GM19397 (cell line): ENCODE results near the gene PPP1R12B.
"Not testable (repeated sequence)": the region's sequence is repeated elsewhere in the genome, so short reads cannot be mapped to it uniquely, and the experiment has no call there.

Experiments
- ATAC-seq: cut with Tn5 transposase; IDR thresholded peaks from one replicate; pipeline ENCODE4 v1.9.1; 2021; ENCODE audit warnings: mild to moderate bottlenecking, moderate library complexity; ENCODE audit not compliant: unreplicated experiment

Gene PPP1R12B

DNA sequence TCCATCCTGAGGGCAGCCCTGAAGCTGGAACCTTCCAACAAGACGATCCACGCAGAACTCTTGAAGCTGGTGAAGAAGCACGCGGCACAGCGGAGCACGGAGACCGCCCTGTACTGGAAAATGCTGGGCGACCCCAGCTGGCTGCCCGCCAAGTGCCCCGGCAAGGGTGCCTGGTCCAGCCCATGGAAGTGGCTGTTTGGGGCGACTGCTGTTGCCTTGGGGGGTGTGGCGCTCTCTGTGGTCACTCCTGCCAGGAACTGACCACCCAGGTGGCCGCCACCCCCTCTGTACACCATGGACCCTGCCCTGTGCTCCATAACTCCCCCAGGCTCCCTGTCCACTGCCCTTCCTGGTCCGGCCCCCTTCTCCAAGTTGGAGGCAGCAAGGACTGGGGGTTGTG, 90.8 kb downstream of the PPP1R12B start:
- no peak for ATAC-seq

DNA sequence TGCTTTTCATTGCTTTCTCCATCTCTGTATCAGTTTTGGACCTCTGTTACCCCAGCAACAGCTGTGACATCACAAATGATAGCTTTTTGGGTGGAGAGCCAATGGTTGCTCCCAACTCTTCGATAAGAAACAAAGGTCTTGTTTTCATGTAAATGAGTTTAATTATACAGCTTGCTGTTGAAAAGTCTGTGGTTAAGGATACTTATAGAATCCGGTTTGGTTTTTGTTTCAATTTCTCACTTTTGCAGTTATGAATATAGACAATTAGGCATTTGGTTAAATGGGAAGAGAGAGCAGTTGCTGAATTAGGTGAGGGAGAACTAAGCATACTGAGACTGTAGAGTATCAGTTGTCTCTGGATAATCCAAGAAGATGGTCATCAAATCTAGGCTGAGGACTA, 99.6 kb downstream of the PPP1R12B start:
- not testable (repeated sequence) for ATAC-seq

DNA sequence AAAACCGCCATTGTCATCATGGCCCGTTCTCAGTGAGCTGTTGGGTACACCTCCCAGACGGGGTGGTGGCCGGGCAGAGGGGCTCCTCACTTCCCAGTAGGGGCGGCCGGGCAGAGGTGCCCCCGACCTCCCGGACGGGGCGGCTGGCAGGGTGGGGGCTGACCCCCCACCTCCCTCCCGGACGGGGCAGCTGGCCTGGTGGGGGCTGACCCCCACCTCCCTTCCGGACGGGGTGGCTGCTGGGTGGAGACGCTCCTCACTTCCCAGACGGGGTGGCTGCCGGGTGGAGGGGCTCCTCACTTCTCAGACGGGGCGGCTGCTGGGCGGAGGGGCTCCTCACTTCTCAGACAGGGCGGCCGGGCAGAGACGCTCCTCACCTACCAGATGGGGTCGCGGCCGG, 103.1 kb downstream of the PPP1R12B start:
- not testable (repeated sequence) for ATAC-seq

DNA sequence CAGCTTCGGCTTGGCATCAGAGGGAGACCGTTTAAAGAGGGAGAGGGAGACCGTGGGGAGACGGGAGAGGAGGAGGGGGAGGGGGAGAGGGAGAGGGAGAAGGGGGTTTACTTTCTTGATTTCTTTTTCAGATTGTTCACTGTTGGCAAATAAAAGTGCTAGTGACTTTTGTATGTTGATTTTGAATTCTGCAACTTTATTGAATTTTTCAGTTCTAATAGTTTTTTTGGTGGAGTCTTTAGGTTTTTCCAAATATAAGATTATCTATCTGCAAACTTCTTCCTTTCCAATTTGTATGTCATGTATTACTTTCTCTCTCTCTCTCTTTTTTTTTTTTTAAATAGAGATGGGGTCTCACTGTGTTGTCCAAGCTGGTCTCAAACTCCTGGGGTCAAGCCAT, 104.0 kb downstream of the PPP1R12B start:
- no peak for ATAC-seq

DNA sequence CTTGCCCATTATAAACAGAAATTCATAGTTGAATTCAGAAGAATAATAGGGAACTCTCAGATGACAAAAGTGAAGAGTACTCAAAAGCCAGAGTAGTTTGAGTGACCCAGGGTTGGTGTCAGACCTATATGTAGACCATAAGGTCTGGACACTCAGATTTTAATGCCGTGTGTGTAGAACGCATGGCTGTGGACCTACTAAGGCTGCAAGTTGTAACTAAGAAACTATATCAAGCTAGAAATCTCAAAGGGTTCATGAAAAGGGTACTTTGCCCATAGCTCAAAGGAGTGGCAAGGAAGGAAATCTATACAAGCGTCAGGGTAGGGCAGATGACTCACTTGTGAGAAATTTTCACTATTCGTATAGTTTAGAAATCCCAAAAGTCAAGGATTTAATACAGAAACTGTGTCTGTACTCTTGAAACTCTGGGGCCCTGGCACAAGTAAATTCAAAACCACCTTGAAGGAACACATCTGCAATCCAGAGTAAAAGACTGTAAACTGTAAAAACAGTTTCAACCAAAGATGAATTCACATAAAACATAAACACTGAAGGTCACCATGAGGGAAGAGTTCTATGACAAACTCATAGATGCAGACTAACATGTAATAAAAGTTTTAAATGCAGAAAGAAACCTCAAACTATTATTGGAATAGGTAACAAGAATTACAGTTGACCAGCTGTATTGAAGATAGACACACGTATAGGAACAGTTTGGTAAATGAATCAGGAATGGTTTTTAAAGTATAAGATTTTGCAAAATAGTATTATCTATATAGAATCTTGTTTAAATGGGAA, 108.1 kb downstream of the PPP1R12B start:
- ATAC-seq, result not testable (repeated sequence)

DNA sequence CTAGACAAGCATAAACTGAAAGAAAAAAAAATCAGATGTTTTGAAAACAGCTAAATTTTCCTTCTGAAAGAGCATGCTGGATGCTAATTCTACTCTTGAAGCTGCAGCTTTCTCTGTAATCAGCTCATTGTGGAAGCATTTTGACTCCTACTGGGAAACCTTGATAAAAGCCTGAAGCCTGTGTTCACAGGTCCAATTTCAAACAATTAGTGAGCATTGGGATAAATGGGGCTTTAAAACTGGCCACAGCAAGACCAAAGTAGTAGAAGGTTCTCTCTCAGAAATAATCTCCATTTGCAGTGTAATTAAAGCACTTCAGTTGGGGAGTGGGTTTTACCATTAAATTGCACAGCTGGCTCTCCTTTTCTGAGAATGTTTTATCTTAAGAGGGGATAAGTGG, 110.2 kb downstream of the PPP1R12B start:
- not testable (repeated sequence) for ATAC-seq

DNA sequence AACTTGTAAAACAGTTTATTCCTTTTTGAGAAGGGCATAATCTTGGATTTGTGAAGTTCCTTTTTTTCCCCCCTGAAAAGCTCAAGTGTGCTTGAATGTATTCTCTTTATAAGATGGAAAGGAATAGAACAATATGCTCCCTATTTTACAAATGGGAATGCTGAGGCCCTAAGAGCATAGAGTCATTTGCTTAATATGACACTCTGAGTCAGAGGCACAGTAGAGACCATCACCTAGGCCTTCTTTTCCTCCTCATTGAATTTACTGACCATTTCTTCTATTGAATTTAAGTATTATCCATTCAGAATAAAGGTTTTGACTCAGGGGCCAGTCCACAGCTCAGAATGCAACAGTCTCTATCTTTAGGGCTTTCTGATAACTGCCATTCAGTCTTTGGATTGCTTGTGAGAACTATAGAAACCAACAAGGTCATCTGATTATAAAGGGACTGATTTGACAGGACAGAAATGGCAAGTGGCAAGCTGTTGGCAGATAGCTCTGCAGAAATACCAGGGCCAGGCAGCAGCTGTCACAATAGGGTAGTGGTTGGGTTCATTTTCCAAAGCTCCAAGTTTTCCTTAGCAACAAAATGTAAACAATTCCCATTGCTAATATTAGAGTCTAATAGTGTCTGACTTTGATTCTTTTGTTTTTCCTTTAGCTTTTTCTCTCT, 111.1 kb downstream of the PPP1R12B start:
- ATAC-seq, result not testable (repeated sequence)

DNA sequence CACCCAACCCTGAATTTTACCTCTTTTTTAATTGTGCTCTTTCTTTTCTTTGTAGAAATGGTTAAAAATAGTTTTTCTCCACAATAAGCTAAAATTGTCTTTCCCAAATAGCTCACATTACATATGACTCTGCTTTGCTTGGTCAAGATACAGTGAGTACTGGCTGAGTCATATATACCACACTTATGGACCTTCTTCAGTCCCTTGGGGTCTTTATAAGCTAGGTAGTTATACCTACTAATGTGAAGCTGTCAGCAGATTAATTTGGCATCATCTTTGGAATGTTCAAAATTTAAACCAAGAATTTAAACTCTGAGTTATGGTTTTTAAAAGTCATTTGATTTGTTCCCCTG, 111.6 kb downstream of the PPP1R12B start:
- not testable (repeated sequence) for ATAC-seq

DNA sequence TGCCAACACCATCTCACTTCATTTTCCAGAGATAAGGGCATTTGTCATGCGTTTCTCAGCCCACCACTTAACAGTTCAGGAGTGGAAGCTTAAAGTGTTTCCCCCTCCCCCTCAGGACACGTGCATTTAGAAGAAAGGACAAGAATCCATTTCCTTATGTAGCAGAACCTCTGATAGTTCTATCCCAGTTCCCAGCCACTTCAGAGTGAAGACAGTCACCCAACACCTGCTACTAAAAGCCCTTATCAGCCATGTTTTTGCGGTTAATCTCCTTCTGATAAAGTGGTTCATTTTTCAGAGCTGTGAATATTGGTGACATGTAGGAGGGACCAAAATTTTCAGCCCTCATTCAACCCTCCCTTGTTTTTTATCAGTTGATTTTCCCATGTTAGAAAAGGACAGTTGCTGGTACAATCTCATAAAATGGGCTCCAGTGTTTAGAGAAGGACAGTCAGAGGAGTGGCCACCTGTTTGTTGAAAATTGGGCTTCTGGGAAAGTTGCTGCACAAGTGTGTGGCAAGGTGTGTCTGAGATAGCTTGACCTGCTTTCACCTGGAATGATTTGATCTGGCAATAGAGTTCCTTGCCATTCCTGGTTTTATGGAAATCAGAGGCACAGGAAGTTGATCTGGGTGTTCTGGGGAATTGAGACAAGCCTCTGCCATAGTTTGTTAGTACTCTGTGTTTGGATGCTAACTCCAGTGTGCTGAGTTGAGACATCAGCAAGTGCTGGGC, 114.0 kb downstream of the PPP1R12B start:
- no peak for ATAC-seq

DNA sequence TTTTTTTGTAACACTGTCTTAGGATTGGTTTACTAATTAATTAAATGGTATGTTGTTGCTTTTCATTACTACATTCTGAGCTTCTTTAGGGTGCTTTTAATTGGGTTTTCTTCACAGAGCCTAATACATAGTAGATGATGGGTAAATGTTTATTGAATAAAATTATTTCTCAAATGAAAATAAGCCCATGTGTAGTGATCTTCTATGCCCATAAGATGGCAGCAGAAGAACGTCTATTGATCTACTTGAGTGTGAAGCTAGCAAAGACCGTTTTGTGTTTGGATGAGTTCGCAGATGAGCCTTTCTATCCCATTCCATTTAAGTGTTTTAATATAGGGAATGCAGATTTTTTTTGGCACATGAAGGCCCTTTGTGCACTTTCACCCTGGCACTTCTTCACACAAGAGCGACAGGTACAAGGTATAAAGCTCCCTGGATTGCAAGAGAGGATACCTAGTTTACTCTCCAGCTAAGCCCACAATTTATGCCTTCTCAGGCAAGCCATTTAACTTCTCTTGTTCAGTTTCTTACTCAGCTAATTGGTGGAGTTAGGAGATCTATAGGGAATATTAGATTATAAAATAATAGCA, 115.7 kb downstream of the PPP1R12B start:
- ATAC-seq, result not testable (repeated sequence)

DNA sequence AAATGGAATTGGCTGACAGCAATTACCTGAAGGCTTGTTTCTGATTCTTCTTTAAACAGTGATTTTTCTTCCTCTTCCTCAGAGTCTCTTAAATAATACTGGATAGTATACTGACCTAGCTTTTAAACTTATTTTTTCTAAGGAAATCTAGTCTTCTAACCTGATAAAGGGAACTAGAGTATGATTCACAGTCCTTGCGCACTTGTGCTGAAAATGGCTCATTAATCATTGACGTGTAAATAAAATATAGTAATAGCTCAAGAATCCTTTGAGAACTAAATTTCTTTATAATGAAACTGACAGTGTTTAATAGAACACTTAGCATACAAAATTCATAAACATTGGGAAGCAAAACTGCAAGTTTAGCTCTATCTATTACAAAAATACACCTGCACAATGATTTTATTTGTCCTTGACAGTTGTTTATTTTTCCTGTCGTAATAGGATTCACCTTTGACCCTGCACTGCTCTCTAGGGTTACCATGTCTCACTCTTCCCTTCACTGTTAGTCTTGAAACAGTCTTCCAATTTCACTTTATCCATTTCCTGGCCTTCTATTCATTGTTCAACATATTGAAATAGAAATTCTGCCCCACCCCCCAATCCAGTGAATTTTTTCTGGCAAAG, 117.3 kb downstream of the PPP1R12B start:
- ATAC-seq, result not testable (repeated sequence)

DNA sequence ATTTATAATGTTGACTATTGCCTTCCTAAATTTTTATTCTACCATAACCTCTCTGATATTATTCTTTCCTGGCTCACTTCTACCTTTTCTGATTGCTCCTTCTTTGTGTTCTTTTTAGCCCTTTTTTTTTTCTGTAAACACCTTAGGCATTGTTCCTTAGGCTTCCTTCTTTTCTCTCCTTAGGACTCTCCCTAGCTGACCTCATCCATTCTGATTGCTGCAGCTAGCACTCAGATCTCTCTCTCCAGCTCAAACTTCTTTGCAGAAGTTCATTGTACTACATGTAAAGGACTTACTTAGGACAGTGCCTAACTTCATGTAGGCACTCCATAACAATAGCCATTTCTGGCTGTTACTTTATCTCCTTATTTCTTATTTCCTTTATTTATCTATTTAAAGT, 117.8 kb downstream of the PPP1R12B start:
- not testable (repeated sequence) for ATAC-seq

DNA sequence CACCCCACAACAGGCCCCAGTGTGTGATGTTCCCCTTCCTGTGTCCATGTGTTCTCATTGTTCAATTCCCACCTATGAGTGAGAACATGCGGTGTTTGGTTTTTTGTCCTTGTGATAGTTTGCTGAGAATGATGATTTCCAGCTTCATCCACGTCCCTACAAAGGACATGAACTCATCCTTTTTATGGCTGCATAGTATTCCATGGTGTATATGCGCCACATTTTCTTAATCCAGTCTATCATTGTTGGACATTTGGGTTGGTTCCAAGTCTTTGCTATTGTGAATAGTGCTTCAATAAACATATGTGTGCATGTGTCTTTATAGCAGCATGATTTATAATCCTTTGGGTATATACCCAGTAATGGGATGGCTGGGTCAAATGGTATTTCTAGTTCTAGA, 118.9 kb downstream of the PPP1R12B start:
- ATAC-seq, result not testable (repeated sequence)

DNA sequence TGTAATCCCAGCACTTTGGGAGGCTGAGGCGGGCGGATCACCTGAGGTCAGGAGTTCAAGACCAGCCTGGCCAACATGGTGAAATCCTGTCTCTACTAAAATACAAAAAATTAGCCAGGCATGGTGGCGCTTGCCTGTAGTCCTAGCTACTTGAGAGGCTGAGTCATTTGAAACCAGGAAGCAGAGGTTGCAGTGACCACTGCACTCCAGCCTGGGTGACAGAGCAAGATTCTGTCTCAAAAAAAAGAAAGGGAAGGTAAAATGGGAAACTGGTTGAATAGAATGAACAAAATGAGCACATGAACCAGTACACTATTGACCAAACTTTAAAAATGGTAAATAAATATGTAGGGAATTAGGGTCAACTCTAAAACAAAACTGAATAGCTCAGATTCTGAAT, 120.2 kb downstream of the PPP1R12B start:
- not testable (repeated sequence) for ATAC-seq

DNA sequence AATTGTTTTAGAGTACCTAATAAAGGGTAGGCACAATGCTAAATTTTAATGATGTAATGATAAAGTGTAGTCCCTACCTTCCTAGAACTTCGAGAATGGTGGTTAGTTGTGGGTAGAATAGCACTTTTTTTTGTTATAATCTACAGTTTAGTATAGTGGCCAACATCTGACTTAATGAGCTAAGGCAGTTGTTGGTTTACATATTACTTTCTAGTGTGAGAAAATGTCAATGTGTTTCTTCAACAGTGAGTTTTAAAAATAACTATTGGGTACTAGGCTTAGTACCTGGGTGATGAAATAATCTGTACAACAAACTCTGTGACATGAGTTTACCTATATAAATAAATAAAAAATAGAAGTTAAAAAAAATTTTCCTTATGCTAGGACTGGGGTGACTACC, 120.6 kb downstream of the PPP1R12B start:
- ATAC-seq, result not testable (repeated sequence)

DNA sequence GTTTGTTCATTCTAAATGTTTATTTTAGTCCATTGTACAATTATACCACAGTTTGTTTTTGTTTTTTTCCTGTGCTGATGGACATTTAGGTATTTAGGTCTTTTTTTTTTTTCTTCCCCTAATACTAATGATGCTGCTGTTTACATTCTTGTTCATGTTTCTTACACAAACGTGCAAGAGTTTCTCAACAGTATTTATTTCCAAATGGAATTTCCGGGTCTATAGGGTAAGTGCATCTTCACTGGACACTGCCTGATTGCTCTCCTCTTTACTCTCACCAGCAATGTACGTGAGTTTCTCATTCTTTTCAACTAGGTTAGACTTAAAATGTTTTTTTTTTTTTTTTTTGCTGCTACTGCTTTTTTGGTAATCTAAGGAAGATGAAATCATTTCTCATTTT, 122.7 kb downstream of the PPP1R12B start:
- ATAC-seq, result no peak

DNA sequence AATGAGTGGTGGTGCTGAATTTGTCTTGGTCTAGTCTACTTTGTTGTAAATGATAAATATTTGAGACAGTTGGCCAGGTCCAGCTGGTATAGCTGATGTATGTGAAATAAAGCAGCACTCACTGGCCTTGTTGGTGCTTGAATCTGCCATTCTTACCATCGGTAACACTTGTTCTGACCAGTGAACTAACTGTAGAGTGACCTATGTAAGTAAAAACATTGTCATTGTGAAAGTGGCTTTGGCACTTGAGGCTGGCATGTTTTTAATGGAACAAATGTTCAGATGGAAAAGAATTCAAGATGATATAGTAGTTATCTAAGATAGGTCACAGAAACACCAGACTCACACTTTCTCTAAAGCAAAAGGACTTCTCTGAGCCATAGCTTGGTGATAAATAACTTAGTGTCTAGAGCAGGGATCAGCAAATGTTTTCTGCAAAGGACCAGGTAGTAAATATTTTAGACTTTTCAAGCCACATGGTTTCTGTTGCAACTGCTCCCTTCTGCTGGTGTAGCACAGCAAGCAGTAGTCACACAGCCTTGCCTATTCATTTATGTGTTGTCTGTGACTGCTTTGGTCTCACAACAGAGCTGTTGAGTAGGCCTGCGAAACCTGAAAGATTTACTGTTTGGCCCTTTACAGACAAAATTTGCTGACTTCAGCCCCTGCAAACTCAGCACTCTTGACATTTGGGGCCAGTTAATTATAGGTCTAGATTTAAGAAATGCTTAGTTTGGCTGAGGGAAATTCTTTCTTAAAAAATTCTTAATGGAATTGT, 124.0 kb downstream of the PPP1R12B start:
- not testable (repeated sequence) for ATAC-seq

DNA sequence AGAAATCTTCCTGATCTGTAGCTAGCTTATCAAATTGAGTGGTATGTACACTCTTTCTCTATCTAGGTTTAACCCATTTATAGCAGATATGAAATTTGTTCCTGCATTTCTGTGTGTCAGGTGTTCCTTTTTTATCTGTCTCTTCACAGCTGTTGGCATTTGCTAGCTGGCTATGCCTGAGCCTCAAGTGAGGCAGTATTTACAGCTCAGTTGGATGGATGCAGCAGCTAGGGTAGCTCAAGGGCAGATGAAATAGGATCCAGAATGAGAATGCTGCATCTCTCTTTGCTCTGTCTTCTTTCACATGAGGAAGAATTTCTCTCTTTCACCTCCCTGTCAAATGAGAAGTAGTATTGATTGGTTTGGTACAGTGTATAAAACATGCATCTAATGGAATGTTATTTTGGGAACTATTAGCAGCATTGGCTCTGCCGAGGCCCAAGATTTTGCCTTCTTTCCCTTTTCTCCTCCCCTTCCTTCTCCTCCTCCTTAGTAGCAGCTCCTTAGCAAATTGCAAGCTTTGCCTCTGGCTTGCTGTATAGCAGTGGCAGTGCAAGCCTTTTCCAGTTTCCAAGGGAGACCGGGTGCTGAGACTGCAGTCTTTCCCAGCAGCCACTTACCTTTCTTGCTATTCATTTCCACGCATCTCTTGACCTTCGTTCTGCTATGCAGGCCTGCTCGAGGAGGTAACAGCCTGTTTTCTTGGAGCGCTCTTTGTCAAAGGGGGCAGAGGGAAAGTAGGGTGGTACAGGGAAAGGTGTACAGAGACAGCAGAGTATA, 125.0 kb downstream of the PPP1R12B start:
- ATAC-seq, result not testable (repeated sequence)

DNA sequence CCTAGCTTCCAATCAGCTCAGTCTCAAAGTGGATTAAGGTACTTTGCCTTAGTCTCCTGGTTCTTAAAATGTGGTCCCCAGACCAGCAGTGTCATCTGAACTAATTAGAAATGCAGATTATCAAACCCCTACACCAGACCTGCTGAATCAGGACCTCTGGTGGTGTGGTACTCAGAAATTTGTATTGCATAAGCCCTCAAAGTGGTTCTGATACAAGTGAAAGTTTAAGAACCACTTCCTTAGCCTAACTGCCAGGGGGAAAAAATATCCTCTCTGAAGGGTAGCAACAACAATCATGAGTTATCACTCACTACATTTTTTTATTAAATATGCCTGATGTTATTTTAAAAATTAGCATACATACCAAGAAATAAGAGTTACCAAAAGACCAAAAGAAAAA, 131.2 kb downstream of the PPP1R12B start:
- not testable (repeated sequence) for ATAC-seq
